H9 (cell line): ENCODE measurements around the gene IQSEC2. TPM values are rescaled to one million over a fixed set of nuclear protein-coding genes. Genes with fewer than 3 reads are reported as not detected.

Source experiments
- DNase-seq: peaks from one replicate; pipeline ENCODE4 v3.0.0-alpha.2; 2017
- H2AFZ ChIP-seq: one replicate; pipeline ENCODE4 v1.6.1; 2013; ENCODE audit warnings: mild to moderate bottlenecking, low read length, control low read depth, moderate library complexity
- H2AK5ac ChIP-seq: 2 replicates; pipeline ENCODE4 v1.6.1; 2013; ENCODE audit warnings: low read length, control low read depth, mixed read lengths; ENCODE audit not compliant: insufficient read length
- H2BK120ac ChIP-seq: one replicate; pipeline ENCODE4 v1.6.1; 2013; ENCODE audit warnings: low read depth, mild to moderate bottlenecking, low read length, control low read depth, inconsistent platforms; ENCODE audit not compliant: poor library complexity, severe bottlenecking
- H2BK12ac ChIP-seq: 2 replicates; pipeline ENCODE4 v1.6.1; 2013; ENCODE audit warnings: low read length, control low read depth, mixed read lengths, low read depth; ENCODE audit not compliant: insufficient read length
- H2BK15ac ChIP-seq: 2 replicates; pipeline ENCODE4 v1.6.1; 2013; ENCODE audit warnings: low read depth, low read length, control low read depth
- H2BK20ac ChIP-seq: one replicate; pipeline ENCODE4 v1.6.1; 2013; ENCODE audit warnings: low read depth, mild to moderate bottlenecking, low read length, control low read depth, inconsistent platforms; ENCODE audit not compliant: poor library complexity, severe bottlenecking
- H2BK5ac ChIP-seq: 2 replicates; pipeline ENCODE4 v1.6.1; 2013; ENCODE audit warnings: low read length, control low read depth, mixed read lengths; ENCODE audit not compliant: insufficient read length
- H3K14ac ChIP-seq: 2 replicates; pipeline ENCODE4 v1.6.1; 2013; ENCODE audit warnings: low read length, control low read depth; ENCODE audit not compliant: insufficient read depth
- H3K18ac ChIP-seq: 2 replicates; pipeline ENCODE4 v1.6.1; 2013; ENCODE audit warnings: low read depth, mild to moderate bottlenecking, mixed read lengths, low read length, control low read depth; ENCODE audit not compliant: insufficient read length
- H3K23ac ChIP-seq: 2 replicates; pipeline ENCODE4 v1.6.1; 2013; ENCODE audit warnings: low read length, control low read depth, mixed read lengths, low read depth; ENCODE audit not compliant: insufficient read length
- H3K23me2 ChIP-seq: 2 replicates; pipeline ENCODE4 v1.6.1; 2013; ENCODE audit warnings: low read depth, mild to moderate bottlenecking, mixed read lengths, low read length, control low read depth; ENCODE audit not compliant: insufficient read length, poor library complexity, severe bottlenecking
- H3K27ac ChIP-seq: 2 replicates; pipeline ENCODE4 v1.5.1; 2013; ENCODE audit warnings: low read length, control low read depth, mixed read lengths, low read depth; ENCODE audit not compliant: insufficient read length
- H3K27me3 ChIP-seq: 2 replicates; pipeline ENCODE4 v1.6.1; 2013; ENCODE audit warnings: low read length, control low read depth, inconsistent platforms; ENCODE audit not compliant: insufficient read depth
- H3K4ac ChIP-seq: 2 replicates; pipeline ENCODE4 v1.6.1; 2013; ENCODE audit warnings: low read depth, mild to moderate bottlenecking, control low read depth, inconsistent platforms, low read length, moderate library complexity
- H3K4me1 ChIP-seq: 2 replicates; pipeline ENCODE4 v1.6.1; 2013; ENCODE audit warnings: low read length, control low read depth, inconsistent platforms; ENCODE audit not compliant: insufficient read depth
- H3K4me2 ChIP-seq: 2 replicates; pipeline ENCODE4 v1.6.1; 2013; ENCODE audit warnings: low read length, control low read depth, mixed read lengths; ENCODE audit not compliant: insufficient read length, insufficient read depth
- H3K56ac ChIP-seq: 2 replicates; pipeline ENCODE4 v1.6.1; 2013; ENCODE audit warnings: low read depth, mild to moderate bottlenecking, mixed read lengths, low read length, control low read depth; ENCODE audit not compliant: insufficient read length
- H3K79me1 ChIP-seq: 2 replicates; pipeline ENCODE4 v1.6.1; 2013; ENCODE audit warnings: low read depth, mild to moderate bottlenecking, moderate library complexity, low read length, control low read depth, inconsistent platforms; ENCODE audit not compliant: insufficient read depth, poor library complexity, severe bottlenecking
- H3K79me2 ChIP-seq: 2 replicates; pipeline ENCODE4 v1.6.1; 2013; ENCODE audit warnings: low read length, control low read depth, inconsistent platforms; ENCODE audit not compliant: insufficient read depth
- H3K9ac ChIP-seq: 2 replicates; pipeline ENCODE4 v1.6.1; 2013; ENCODE audit warnings: low read length, control low read depth, mixed read lengths; ENCODE audit not compliant: insufficient read length; ENCODE audit errors: extremely low read depth
- H3K9me3 ChIP-seq: one replicate; pipeline ENCODE4 v1.6.1; 2013; ENCODE audit warnings: low read depth, low read length, inconsistent platforms; ENCODE audit not compliant: control insufficient read depth
- H3T11ph ChIP-seq: one replicate; pipeline ENCODE4 v1.6.1; 2013; ENCODE audit warnings: mild to moderate bottlenecking, low read length, control low read depth, inconsistent platforms
- H4K20me1 ChIP-seq: one replicate; pipeline ENCODE4 v1.6.1; 2013; ENCODE audit not compliant: control insufficient read depth, insufficient read length, insufficient read depth
- H4K5ac ChIP-seq: 2 replicates; pipeline ENCODE4 v1.6.1; 2013; ENCODE audit warnings: low read depth, mild to moderate bottlenecking, mixed read lengths, low read length, control low read depth; ENCODE audit not compliant: insufficient read length
- H4K8ac ChIP-seq: replicated peaks from 2 replicates; pipeline ENCODE4 v1.6.1; 2013; ENCODE audit warnings: low read length, control low read depth, mixed read lengths, low read depth; ENCODE audit not compliant: insufficient read length
- H4K91ac ChIP-seq: 2 replicates; pipeline ENCODE4 v1.6.1; 2013; ENCODE audit warnings: low read depth, mild to moderate bottlenecking, moderate library complexity, mixed read lengths, low read length, control low read depth; ENCODE audit not compliant: insufficient read length
- H3K27ac Mint-ChIP-seq, 3 experiments: 2 replicates in 2 of 3; 3 replicates in 1 of 3; pipeline ENCODE4 v1.8.0; 2020 to 2021; ENCODE audit warnings: mixed read lengths in 3 of 3, mild to moderate bottlenecking in 1 of 3, moderate library complexity in 1 of 3
- H3K27me3 Mint-ChIP-seq: 2 replicates; pipeline ENCODE4 v1.8.0; 2021; ENCODE audit warnings: low read depth, mild to moderate bottlenecking, moderate library complexity, mixed read lengths
- H3K36me3 Mint-ChIP-seq, 3 experiments: 2 replicates in 2 of 3; 3 replicates in 1 of 3; pipeline ENCODE4 v1.8.0; 2020 to 2021; ENCODE audit warnings: low read depth in 3 of 3, mixed read lengths in 3 of 3; ENCODE audit not compliant: insufficient read depth in 1 of 3
- H3K4me1 Mint-ChIP-seq, 2 experiments: 2 replicates each; pipeline ENCODE4 v1.8.0; 2020; ENCODE audit warnings: mixed read lengths in 2 of 2
- H3K4me3 Mint-ChIP-seq, 2 experiments: 2 replicates in 1 of 2; 3 replicates in 1 of 2; pipeline ENCODE4 v1.8.0; 2020 to 2021; ENCODE audit warnings: mild to moderate bottlenecking in 2 of 2, mixed read lengths in 2 of 2, moderate library complexity in 1 of 2
- H3K9me3 Mint-ChIP-seq, 2 experiments: 2 replicates in 1 of 2; 3 replicates in 1 of 2; pipeline ENCODE4 v1.8.0; 2020; ENCODE audit warnings: mild to moderate bottlenecking in 2 of 2, mixed read lengths in 2 of 2, moderate library complexity in 1 of 2
- CTCF ChIP-seq: fragments of 200-600 bp; sonication (generic); conservative IDR thresholded peaks from 3 replicates; pipeline ENCODE4 v1.8.0; 2021; ENCODE audit warnings: antibody characterized with exemption, mild to moderate bottlenecking
- WGBS: extraction: QIAGEN DNeasy Blood & Tissue Kit; methylation state at CpG from one replicate; pipeline ENCODE4 v1.1.7; 2013; ENCODE audit warnings: missing lambda C conversion rate, low lambda C conversion rate, mixed read lengths; ENCODE audit not compliant: insufficient read length; ENCODE audit errors: extremely low coverage; 5-methylcytosine and 5-hydroxymethylcytosine counted together
- total RNA-seq: library from RNA; stranded (reverse); gene quantifications from 2 replicates; pipeline ENCODE4 v1.2.1, GENCODE V29; 2021

The IQSEC2 gene
- total RNA-seq, 1 experiment from 2014 or later: 7.0 TPM

GRCh38 chrX:53287493-53288138 is 6.2 kb upstream of the IQSEC2 start:
- Histone ChIP-seq H2BK5ac (no peak overlapping the region), H3K9me3 (peaks cover 24% of the 10 kb centered on the region), H2AFZ (no peak overlapping the region), H4K8ac (no peak overlapping the region), H3K79me2 (no peaks in the 10 kb centered on the region), H3K4ac (no peak overlapping the region), H3K27me3 (no peaks in the 10 kb centered on the region), H2AK5ac (no peak overlapping the region), H3K4me2 (no peak overlapping the region), H3K27ac (no peak overlapping the region), H2BK12ac (no peak overlapping the region), H3K23me2 (no peaks in the 10 kb centered on the region), H4K91ac (no peak overlapping the region), H3K18ac (no peak overlapping the region), H3K79me1 (no peaks in the 10 kb centered on the region), H3K23ac (no peak overlapping the region), H3K56ac (no peak overlapping the region), H2BK15ac (no peak overlapping the region), H2BK20ac (no peak overlapping the region), H3K4me1 (no peaks in the 10 kb centered on the region), H3K9ac (no peak overlapping the region), H3T11ph (no peak overlapping the region), H3K14ac (no peak overlapping the region), H4K5ac (no peak overlapping the region), H4K20me1 (no peaks in the 10 kb centered on the region), H2BK120ac (no peak overlapping the region)
- DNase-seq: no peak
- Mint-ChIP-seq H3K27me3 (no peaks in the 10 kb centered on the region), H3K27ac (no peak overlapping the region), H3K4me3 (no peak overlapping the region), H3K9me3 (peaks cover 80 to 85% of the 10 kb centered on the region in 2 experiments), H3K36me3 (peaks cover 0 to 6% (median 5%) of the 10 kb centered on the region in 3 experiments; a peak in 5 of 7 replicates), H3K4me1 (peaks cover 12 to 30% of the 10 kb centered on the region in 2 experiments)
- no CpG with 5 or more reads among the region's 11 CpGs for WGBS
- TF ChIP-seq CTCF: no peak
